Epithelial cell of esophagus (primary cell): Measurements from ENCODE around the gene INVS.

ENCODE experiments used
- DNase-seq: peaks from one replicate; pipeline ENCODE4 v3.0.0; 2010; ENCODE audit warnings: low read depth
- H3K4me3 ChIP-seq: 2 replicates; pipeline ENCODE4 v1.5.1; 2011; ENCODE audit warnings: mild to moderate bottlenecking, low read length, control low read depth
- TF ChIP-seq, protein P1 (sequence below): IDR thresholded peaks from 2 replicates; pipeline ENCODE4 v1.5.1; 2011; ENCODE audit warnings: low read depth, mild to moderate bottlenecking, low read length, control low read depth, inconsistent platforms; ENCODE audit not compliant: insufficient read depth; ENCODE audit errors: missing control alignments

The INVS gene

DNA sequence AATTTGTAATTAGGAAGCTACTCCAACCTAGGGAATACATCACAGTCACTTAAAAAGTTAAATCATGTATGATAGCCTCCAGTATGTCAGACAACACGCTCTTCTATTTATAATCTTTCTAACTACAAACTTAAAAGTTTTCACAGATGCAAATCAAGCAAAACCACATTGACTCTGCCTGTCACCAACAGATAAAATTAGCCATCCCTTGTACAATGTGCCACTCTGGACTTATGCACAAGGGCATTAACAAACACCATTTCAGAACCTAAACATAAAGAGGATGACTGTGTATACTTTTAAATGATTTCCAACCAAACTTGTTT, 15.0 kb upstream of the INVS start:
- no peak for DNase-seq
- TF ChIP-seq, protein P1, sequence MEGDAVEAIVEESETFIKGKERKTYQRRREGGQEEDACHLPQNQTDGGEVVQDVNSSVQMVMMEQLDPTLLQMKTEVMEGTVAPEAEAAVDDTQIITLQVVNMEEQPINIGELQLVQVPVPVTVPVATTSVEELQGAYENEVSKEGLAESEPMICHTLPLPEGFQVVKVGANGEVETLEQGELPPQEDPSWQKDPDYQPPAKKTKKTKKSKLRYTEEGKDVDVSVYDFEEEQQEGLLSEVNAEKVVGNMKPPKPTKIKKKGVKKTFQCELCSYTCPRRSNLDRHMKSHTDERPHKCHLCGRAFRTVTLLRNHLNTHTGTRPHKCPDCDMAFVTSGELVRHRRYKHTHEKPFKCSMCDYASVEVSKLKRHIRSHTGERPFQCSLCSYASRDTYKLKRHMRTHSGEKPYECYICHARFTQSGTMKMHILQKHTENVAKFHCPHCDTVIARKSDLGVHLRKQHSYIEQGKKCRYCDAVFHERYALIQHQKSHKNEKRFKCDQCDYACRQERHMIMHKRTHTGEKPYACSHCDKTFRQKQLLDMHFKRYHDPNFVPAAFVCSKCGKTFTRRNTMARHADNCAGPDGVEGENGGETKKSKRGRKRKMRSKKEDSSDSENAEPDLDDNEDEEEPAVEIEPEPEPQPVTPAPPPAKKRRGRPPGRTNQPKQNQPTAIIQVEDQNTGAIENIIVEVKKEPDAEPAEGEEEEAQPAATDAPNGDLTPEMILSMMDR, result no peak
- H3K4me3 ChIP-seq, result no peak overlapping the region

- H3K4me3 ChIP-seq, result no peak overlapping the region
- DNase-seq, result no peak
- TF ChIP-seq, protein P1, result no peak
Observed at GRCh38 chr9:100084734-100085133, 14.3 kb upstream of the INVS start.

DNA sequence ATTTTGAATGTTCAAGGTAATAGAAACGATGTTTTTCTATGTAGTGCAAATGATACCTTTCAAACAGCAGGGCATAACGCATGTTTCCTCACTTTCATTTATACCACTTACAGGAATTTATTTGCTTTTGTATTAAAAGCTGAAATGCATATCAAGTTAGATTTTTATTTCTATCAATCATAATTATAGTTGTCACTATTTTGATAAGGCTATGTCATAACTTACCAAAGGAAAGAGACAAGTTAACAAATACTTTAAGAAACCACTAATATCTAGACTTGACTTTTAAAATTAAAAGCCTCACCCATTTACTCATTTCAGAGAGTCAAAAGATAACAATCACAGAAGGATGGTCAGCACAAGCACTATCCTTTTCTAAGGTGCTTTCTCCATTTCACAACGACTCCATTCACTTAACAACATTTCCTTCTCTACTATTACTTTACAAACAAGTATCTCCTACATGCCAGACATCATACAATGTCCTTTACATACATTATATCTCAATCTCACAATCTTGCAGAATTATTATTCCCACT, 12.9 kb upstream of the INVS start:
- DNase-seq, result no peak
- no peak overlapping the region for H3K4me3 ChIP-seq
- TF ChIP-seq, protein P1, result no peak

DNA sequence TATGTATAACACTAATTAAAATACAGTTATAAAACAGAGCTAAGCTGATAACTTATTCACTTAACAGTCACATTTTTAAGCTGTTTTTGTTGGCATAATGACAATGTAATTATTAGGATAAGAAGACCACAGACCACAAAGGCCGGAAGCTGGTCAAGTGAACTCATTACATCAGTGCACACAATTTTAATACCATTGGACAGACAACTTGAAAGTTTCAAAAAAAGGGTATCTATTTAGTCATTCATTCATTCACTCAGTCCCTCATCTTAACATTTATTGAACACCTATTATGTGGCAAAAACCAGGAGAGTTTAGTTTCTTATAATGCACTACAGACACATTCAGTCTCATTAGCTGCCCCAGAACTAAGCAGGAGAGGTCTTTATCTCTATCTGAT, 11.8 kb upstream of the INVS start:
- DNase-seq, result peak; percentile 32
- TF ChIP-seq, protein P1, result no peak
- H3K4me3 ChIP-seq, result no peak overlapping the region

DNA sequence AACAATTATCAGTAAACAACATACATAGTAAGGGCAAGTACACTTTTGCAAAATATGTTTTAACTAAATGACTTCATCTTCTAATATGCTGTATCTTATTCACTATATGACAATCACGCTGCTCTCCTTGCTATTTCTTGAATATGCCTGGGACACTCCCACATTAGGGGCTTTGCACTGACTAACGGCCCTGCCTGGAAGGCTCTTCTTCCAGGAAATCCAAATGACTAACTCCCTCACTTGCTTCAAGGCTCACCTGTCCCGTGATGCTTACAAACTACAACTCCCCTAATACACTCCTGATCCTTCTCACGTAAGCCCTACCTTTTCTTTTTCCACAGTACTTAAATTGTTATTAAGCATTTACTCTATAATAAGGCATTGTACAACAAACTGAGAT, 10.8 kb upstream of the INVS start:
- TF ChIP-seq, protein P1, result no peak
- no peak overlapping the region for H3K4me3 ChIP-seq
- DNase-seq, result peak; percentile 81

GRCh38 chr9:100090880-100091279, 8.2 kb upstream of the INVS start:
- H3K4me3 ChIP-seq, result no peak overlapping the region
- no peak for DNase-seq
- TF ChIP-seq, protein P1, result no peak

- H3K4me3 ChIP-seq, result no peak overlapping the region
- DNase-seq, result no peak
- TF ChIP-seq, protein P1, result no peak
Observed at GRCh38 chr9:100091650-100092049, 7.4 kb upstream of the INVS start.
